Activated CD4-positive, alpha-beta T cell treated with anti-CD3 and anti-CD28 coated beads, Interleukin-2, amount 50 U/mL, for 16 hours (primary cell): ENCODE results near the gene AMPD3.
A peak's percentile ranks its signal among the peaks of the same experiment; 100 is the strongest.

Source experiments
- DNase-seq: peaks from one replicate; pipeline ENCODE4 v3.0.0-alpha.2; 2020

The AMPD3 gene

GRCh38 chr11:10439351-10439750, 15.7 kb upstream of the AMPD3 start:
- no peak for DNase-seq

- DNase-seq: no peak
Observed at GRCh38 chr11:10439924-10440323, 15.1 kb upstream of the AMPD3 start.

- no peak for DNase-seq
Observed at GRCh38 chr11:10440401-10440800, 14.7 kb upstream of the AMPD3 start.

GRCh38 chr11:10441091-10441490, 14.0 kb upstream of the AMPD3 start:
- DNase-seq: no peak

GRCh38 chr11:10441652-10442503, 13.2 kb upstream of the AMPD3 start:
- no peak for DNase-seq

GRCh38 chr11:10443152-10443551, 11.9 kb upstream of the AMPD3 start:
- DNase-seq: no peak

GRCh38 chr11:10443721-10444235, 11.3 kb upstream of the AMPD3 start:
- no peak for DNase-seq

GRCh38 chr11:10444725-10445315, 10.2 kb upstream of the AMPD3 start:
- DNase-seq: no peak

- DNase-seq: no peak
Observed at GRCh38 chr11:10447445-10447844, 7.6 kb upstream of the AMPD3 start.

GRCh38 chr11:10450462-10451425, 4.3 kb upstream of the AMPD3 start:
- DNase-seq: peak; percentile 36

GRCh38 chr11:10451426-10452116, 3.5 kb upstream of the AMPD3 start:
- no peak for DNase-seq

GRCh38 chr11:10452211-10452767, 2.8 kb upstream of the AMPD3 start:
- DNase-seq: no peak

GRCh38 chr11:10453261-10453660, 1.8 kb upstream of the AMPD3 start:
- DNase-seq: no peak

GRCh38 chr11:10455637-10456487, 798 bp downstream of the AMPD3 start:
- peak; percentile 85 for DNase-seq

GRCh38 chr11:10456519-10456918, 1.5 kb downstream of the AMPD3 start:
- DNase-seq: no peak

- no peak for DNase-seq
Observed at GRCh38 chr11:10457901-10458300, 2.8 kb downstream of the AMPD3 start.

GRCh38 chr11:10459029-10459970, 4.2 kb downstream of the AMPD3 start:
- peak; percentile 86 for DNase-seq

GRCh38 chr11:10460611-10461275, 5.7 kb downstream of the AMPD3 start:
- no peak for DNase-seq

GRCh38 chr11:10461276-10461790, 6.3 kb downstream of the AMPD3 start:
- no peak for DNase-seq
